HG02588 (cell line): ENCODE measurements around the gene TSPO2.

Source experiments
- ATAC-seq: cut with Tn5 transposase; IDR thresholded peaks from one replicate; pipeline ENCODE4 v1.9.1; 2021; ENCODE audit warnings: mild to moderate bottlenecking, moderate library complexity; ENCODE audit not compliant: unreplicated experiment

TSPO2 gene

GRCh38 chr6:41074692-41075436, 32.6 kb downstream of the TSPO2 start:
- no peak for ATAC-seq

GRCh38 chr6:41075651-41076626, 33.7 kb downstream of the TSPO2 start:
- ATAC-seq: no peak

- ATAC-seq: no peak
Observed at GRCh38 chr6:41077536-41077935, 35.3 kb downstream of the TSPO2 start.

- ATAC-seq: no peak
Observed at GRCh38 chr6:41078101-41078500, 35.8 kb downstream of the TSPO2 start.

GRCh38 chr6:41079080-41079479, 36.8 kb downstream of the TSPO2 start:
- ATAC-seq: no peak

GRCh38 chr6:41080621-41081020, 38.4 kb downstream of the TSPO2 start:
- no peak for ATAC-seq

GRCh38 chr6:41083072-41083471, 40.8 kb downstream of the TSPO2 start:
- ATAC-seq: no peak

GRCh38 chr6:41085182-41085581, 42.9 kb downstream of the TSPO2 start:
- no peak for ATAC-seq

- no peak for ATAC-seq
Observed at GRCh38 chr6:41088451-41088850, 46.2 kb downstream of the TSPO2 start.

GRCh38 chr6:41090841-41091761, 48.8 kb downstream of the TSPO2 start:
- ATAC-seq: no peak

GRCh38 chr6:41092421-41093140, 50.3 kb downstream of the TSPO2 start:
- no peak for ATAC-seq

GRCh38 chr6:41093729-41094128, 51.5 kb downstream of the TSPO2 start:
- no peak for ATAC-seq
